AG04449 (cell line): ENCODE data around the gene CNEP1R1.

ENCODE experiments used
- CTCF ChIA-PET: fragments of 350-600 bp; formaldehyde crosslinking; extraction: SDS; loops from one replicate; lab custom pipeline; 2021; ENCODE audit warnings: antibody characterized with exemption; lab: Yijun Ruan, JAX
- POLR2A ChIA-PET: fragments of 400-600, 350-600 bp; formaldehyde crosslinking; extraction: SDS; loops from one replicate; lab custom pipeline; 2020; ENCODE audit warnings: antibody characterized with exemption, inconsistent platforms; lab: Yijun Ruan, JAX
- DNase-seq: peaks from one replicate; pipeline ENCODE4 v3.0.0-alpha.2; 2010; ENCODE audit warnings: low read depth, low spot score
- H3K4me3 ChIP-seq: 2 replicates; pipeline ENCODE4 v1.5.1; 2011; ENCODE audit warnings: low read depth, mild to moderate bottlenecking, control low read depth, low read length
- CTCF ChIP-seq: IDR thresholded peaks from one replicate; pipeline ENCODE4 v1.5.1; 2011; ENCODE audit warnings: mild to moderate bottlenecking, moderate library complexity, low read length, control low read depth, inconsistent platforms; ENCODE audit not compliant: insufficient read depth; ENCODE audit errors: missing control alignments

The CNEP1R1 gene

GRCh38 chr16:50072730-50073129 lies 47.7 kb downstream of the CNEP1R1 start:
- CTCF ChIA-PET = interaction anchor here (0.9 kb wide), 1 partner anchor 138 kb away, joined by 3 read pairs; no protein-coding TSS in a partner anchor
- no peak for DNase-seq
- POLR2A ChIA-PET = interaction anchor here (0.6 kb wide), 1 partner anchor 22 kb away, joined by 3 read pairs; no protein-coding TSS in a partner anchor
- no peak overlapping the region for H3K4me3 ChIP-seq
- no peak for TF ChIP-seq CTCF

- no peak for TF ChIP-seq CTCF
- CTCF ChIA-PET = interaction anchor here (1.2 to 4.6 kb wide), 3 partner anchors 12 to 132 kb away, joined by 8 to 36 read pairs (median 33); partner anchors contain the start of gene HEATR3
- no peak overlapping the region for H3K4me3 ChIP-seq
- DNase-seq = no peak
- POLR2A ChIA-PET = no interaction called here
Observed at GRCh38 chr16:50079397-50080140, 54.5 kb downstream of the CNEP1R1 start.

GRCh38 chr16:50081428-50082018 lies 56.5 kb downstream of the CNEP1R1 start:
- no peak overlapping the region for H3K4me3 ChIP-seq
- TF ChIP-seq CTCF = no peak
- ChIA-PET CTCF (interaction anchor here (1.0 to 4.6 kb wide), 3 partner anchors 14 to 128 kb away, joined by 3 to 33 read pairs (median 6); partner anchors contain the start of gene HEATR3), POLR2A (no interaction called here)
- DNase-seq = no peak

- TF ChIP-seq CTCF = no peak
- ChIA-PET POLR2A (no interaction called here), CTCF (interaction anchor here (1.2 to 4.6 kb wide), 3 partner anchors 16 to 59 kb away, joined by 3 to 33 read pairs (median 7); partner anchors contain the start of genes CNEP1R1 and HEATR3)
- no peak overlapping the region for H3K4me3 ChIP-seq
- no peak for DNase-seq
Observed at GRCh38 chr16:50083996-50084395, 59.0 kb downstream of the CNEP1R1 start.

GRCh38 chr16:50086176-50086575 lies 61.2 kb downstream of the CNEP1R1 start:
- POLR2A ChIA-PET = no interaction called here
- CTCF ChIA-PET = interaction anchor here (0.8 to 2.4 kb wide), 3 partner anchors 10 to 125 kb away, joined by 3 to 7 read pairs (median 3); no protein-coding TSS in a partner anchor
- DNase-seq = no peak
- TF ChIP-seq CTCF = no peak
- H3K4me3 ChIP-seq = no peak overlapping the region
